ENCODE results near the gene SLC16A10.
"Not testable (repeated sequence)": the region's sequence is repeated elsewhere in the genome, so short reads cannot be mapped to it uniquely, and the experiment has no call there.

SLC16A10 gene

GRCh38 chr6:111080698-111081097, 6.6 kb upstream of the SLC16A10 start:
- no peak for DNase-seq (ENCODE audit: low read depth in 2 of 3, low spot score in 2 of 3)

GRCh38 chr6:111086685-111087084, 618 bp upstream of the SLC16A10 start:
- DNase-seq (ENCODE audit: low read depth in 2 of 3, low spot score in 2 of 3), result no peak

GRCh38 chr6:111087871-111088667, 766 bp downstream of the SLC16A10 start:
- DNase-seq (ENCODE audit: low read depth in 2 of 3, low spot score in 2 of 3), result peak; percentile 20 to 35 (median 30)

GRCh38 chr6:111088668-111089003, 1.3 kb downstream of the SLC16A10 start:
- no peak for DNase-seq (ENCODE audit: low read depth in 2 of 3, low spot score in 2 of 3)

GRCh38 chr6:111090766-111091165, 3.5 kb downstream of the SLC16A10 start:
- DNase-seq (ENCODE audit: low read depth in 2 of 3, low spot score in 2 of 3), result no peak

GRCh38 chr6:111091987-111092386, 4.7 kb downstream of the SLC16A10 start:
- DNase-seq (ENCODE audit: low read depth in 2 of 3, low spot score in 2 of 3), result no peak

- DNase-seq (ENCODE audit: low read depth in 2 of 3, low spot score in 2 of 3), result not testable (repeated sequence)
Measured at GRCh38 chr6:111095488-111095887, 8.2 kb downstream of the SLC16A10 start.

GRCh38 chr6:111096246-111096645, 8.9 kb downstream of the SLC16A10 start:
- no peak for DNase-seq (ENCODE audit: low read depth in 2 of 3, low spot score in 2 of 3)

- no peak for DNase-seq (ENCODE audit: low read depth in 2 of 3, low spot score in 2 of 3)
Measured at GRCh38 chr6:111098597-111098996, 11.3 kb downstream of the SLC16A10 start.

GRCh38 chr6:111101987-111102386, 14.7 kb downstream of the SLC16A10 start:
- DNase-seq (ENCODE audit: low read depth in 2 of 3, low spot score in 2 of 3), result no peak

GRCh38 chr6:111105578-111105977, 18.3 kb downstream of the SLC16A10 start:
- no peak for DNase-seq (ENCODE audit: low read depth in 2 of 3, low spot score in 2 of 3)

- no peak for DNase-seq (ENCODE audit: low read depth in 2 of 3, low spot score in 2 of 3)
Measured at GRCh38 chr6:111107589-111107988, 20.3 kb downstream of the SLC16A10 start.

GRCh38 chr6:111110036-111110435, 22.7 kb downstream of the SLC16A10 start:
- DNase-seq (ENCODE audit: low read depth in 2 of 3, low spot score in 2 of 3), result no peak

GRCh38 chr6:111113336-111114086, 26.2 kb downstream of the SLC16A10 start:
- DNase-seq (ENCODE audit: low read depth in 2 of 3, low spot score in 2 of 3), result peak in 1 of 3 experiments; percentile 9

- no peak for DNase-seq (ENCODE audit: low read depth in 2 of 3, low spot score in 2 of 3)
Measured at GRCh38 chr6:111114087-111114443, 26.8 kb downstream of the SLC16A10 start.

- no peak for DNase-seq (ENCODE audit: low read depth in 2 of 3, low spot score in 2 of 3)
Measured at GRCh38 chr6:111114482-111114881, 27.2 kb downstream of the SLC16A10 start.

- no peak for DNase-seq (ENCODE audit: low read depth in 2 of 3, low spot score in 2 of 3)
Measured at GRCh38 chr6:111118826-111119225, 31.5 kb downstream of the SLC16A10 start.

- no peak for DNase-seq (ENCODE audit: low read depth in 2 of 3, low spot score in 2 of 3)
Measured at GRCh38 chr6:111119571-111120329, 32.4 kb downstream of the SLC16A10 start.

- no peak for DNase-seq (ENCODE audit: low read depth in 2 of 3, low spot score in 2 of 3)
Measured at GRCh38 chr6:111121789-111122350, 34.6 kb downstream of the SLC16A10 start.

GRCh38 chr6:111122458-111123286, 35.4 kb downstream of the SLC16A10 start:
- DNase-seq (ENCODE audit: low read depth in 2 of 3, low spot score in 2 of 3), result no peak

- no peak for DNase-seq (ENCODE audit: low read depth in 2 of 3, low spot score in 2 of 3)
Measured at GRCh38 chr6:111124406-111124805, 37.1 kb downstream of the SLC16A10 start.
